ENCODE results near the gene ROBO2. TPM values are rescaled to one million over a fixed set of nuclear protein-coding genes. Genes with fewer than 3 reads are reported as not detected.

The ROBO2 gene
- total RNA-seq, 2 donors from 2014 or later: 2.5 to 2.9 TPM

GRCh38 chr3:77052733-77053670 is 13.1 kb downstream of the ROBO2 start:
- Histone ChIP-seq H3K27ac (ENCODE audit: low read depth, low read length) (peak overlapping the region; percentile 93), H3K4me3 (ENCODE audit: low read length) (no peak overlapping the region), H3K9ac (ENCODE audit: extremely low read depth, low read length, poor library complexity, severe bottlenecking) (no peak overlapping the region), H3K36me3 (ENCODE audit: control insufficient read depth, insufficient read depth, low read length) (no peaks in the 10 kb centered on the region), H3K4me1 (ENCODE audit: control insufficient read depth, insufficient read depth, low read length) (no peaks in the 10 kb centered on the region), H3K9me3 (ENCODE audit: control insufficient read depth, low read length) (no peaks in the 10 kb centered on the region), H3K27me3 (ENCODE audit: control insufficient read depth, insufficient read depth, low read length, poor library complexity, severe bottlenecking) (no peaks in the 10 kb centered on the region)
- 52 to 100% methylated on average over 1 to 2 of the region's 2 CpGs for WGBS, 2 experiments (ENCODE audit: insufficient coverage in 1 of 2, insufficient read length in 1 of 2)
- no peaks in the 10 kb centered on the region for H3K36me3 Mint-ChIP-seq (ENCODE audit: low read depth)
- H3K4me1 Mint-ChIP-seq: peaks cover 15% of the 10 kb centered on the region
- no peaks in the 10 kb centered on the region for H3K27me3 Mint-ChIP-seq (ENCODE audit: insufficient read depth)
- H3K27ac Mint-ChIP-seq: no peak overlapping the region
- no peak for DNase-seq
- no peak for TF ChIP-seq CTCF (conservative IDR thresholded peaks at IDR 0.05)
- no peaks in the 10 kb centered on the region for H3K9me3 Mint-ChIP-seq
- H3K4me3 Mint-ChIP-seq: no peak overlapping the region

GRCh38 chr3:77053795-77054194 is 13.9 kb downstream of the ROBO2 start:
- Histone ChIP-seq H3K27ac (ENCODE audit: low read depth, low read length) (no peak overlapping the region), H3K4me3 (ENCODE audit: low read length) (no peak overlapping the region), H3K4me1 (ENCODE audit: control insufficient read depth, insufficient read depth, low read length) (no peaks in the 10 kb centered on the region), H3K9me3 (ENCODE audit: control insufficient read depth, low read length) (no peaks in the 10 kb centered on the region), H3K27me3 (ENCODE audit: control insufficient read depth, insufficient read depth, low read length, poor library complexity, severe bottlenecking) (no peaks in the 10 kb centered on the region), H3K9ac (ENCODE audit: extremely low read depth, low read length, poor library complexity, severe bottlenecking) (no peak overlapping the region), H3K36me3 (ENCODE audit: control insufficient read depth, insufficient read depth, low read length) (no peaks in the 10 kb centered on the region)
- DNase-seq: no peak
- Mint-ChIP-seq H3K27ac (no peak overlapping the region), H3K27me3 (ENCODE audit: insufficient read depth) (no peaks in the 10 kb centered on the region), H3K4me1 (peaks cover 15% of the 10 kb centered on the region), H3K9me3 (no peaks in the 10 kb centered on the region), H3K4me3 (no peak overlapping the region), H3K36me3 (ENCODE audit: low read depth) (no peaks in the 10 kb centered on the region)
- 85 to 90% methylated on average over 1 to 2 of the region's 2 CpGs for WGBS, 2 experiments (ENCODE audit: insufficient coverage in 1 of 2, insufficient read length in 1 of 2)
- no peak for TF ChIP-seq CTCF (conservative IDR thresholded peaks at IDR 0.05)

GRCh38 chr3:77055841-77056341 is 16.0 kb downstream of the ROBO2 start:
- Mint-ChIP-seq H3K9me3 (no peaks in the 10 kb centered on the region), H3K27me3 (ENCODE audit: insufficient read depth) (no peaks in the 10 kb centered on the region), H3K36me3 (ENCODE audit: low read depth) (no peaks in the 10 kb centered on the region), H3K4me1 (peaks cover 15% of the 10 kb centered on the region), H3K27ac (no peak overlapping the region), H3K4me3 (no peak overlapping the region)
- no peaks in the 10 kb centered on the region for H3K4me1 ChIP-seq (ENCODE audit: control insufficient read depth, insufficient read depth, low read length)
- 85 to 90% methylated on average over 2 to 4 of the region's 4 CpGs for WGBS, 2 experiments (ENCODE audit: insufficient coverage in 1 of 2, insufficient read length in 1 of 2)
- no peaks in the 10 kb centered on the region for H3K27me3 ChIP-seq (ENCODE audit: control insufficient read depth, insufficient read depth, low read length, poor library complexity, severe bottlenecking)
- TF ChIP-seq CTCF (conservative IDR thresholded peaks at IDR 0.05): no peak
- DNase-seq: no peak
- H3K4me3 ChIP-seq (ENCODE audit: low read length): no peak overlapping the region
- no peak overlapping the region for H3K27ac ChIP-seq (ENCODE audit: low read depth, low read length)
- no peak overlapping the region for H3K9ac ChIP-seq (ENCODE audit: extremely low read depth, low read length, poor library complexity, severe bottlenecking)
- no peaks in the 10 kb centered on the region for H3K9me3 ChIP-seq (ENCODE audit: control insufficient read depth, low read length)
- no peaks in the 10 kb centered on the region for H3K36me3 ChIP-seq (ENCODE audit: control insufficient read depth, insufficient read depth, low read length)
